SU-DHL-6 (cell line): Measurements from ENCODE around the gene ARPC2.

Experiments used
- H2AFZ ChIP-seq: fragments of 200-600 bp; sonication (generic); 2 replicates; pipeline ENCODE4 v1.6.1; 2014; ENCODE audit warnings: low read depth, mild to moderate bottlenecking, moderate library complexity, mixed read lengths, antibody characterized with exemption, low read length; ENCODE audit not compliant: severe bottlenecking
- H3F3A ChIP-seq: fragments of 200-600 bp; shearing (Covaris generic); 2 replicates; pipeline ENCODE4 v1.6.0; 2016; ENCODE audit warnings: antibody characterized with exemption, mild to moderate bottlenecking; ENCODE audit not compliant: insufficient read depth
- H3K27ac ChIP-seq: fragments of 200-600 bp; sonication (generic); 2 replicates; pipeline ENCODE4 v1.5.1; 2016; ENCODE audit warnings: low read depth, mild to moderate bottlenecking, low read length, moderate library complexity, mixed read lengths
- H3K27me3 ChIP-seq: fragments of 200-600 bp; sonication (generic), shearing (Covaris generic); 2 replicates; pipeline ENCODE4 v1.6.0; 2014; ENCODE audit warnings: mild to moderate bottlenecking, low read length
- H3K36me3 ChIP-seq: fragments of 200-600 bp; sonication (generic); 2 replicates; pipeline ENCODE4 v1.6.1; 2014; ENCODE audit warnings: mild to moderate bottlenecking, low read length, mixed read lengths
- H3K4me2 ChIP-seq: fragments of 300-600, 200-600 bp; shearing (Covaris generic), sonication (generic); 2 replicates; pipeline ENCODE4 v1.6.0; 2014; ENCODE audit warnings: low read length, low read depth, mild to moderate bottlenecking; ENCODE audit not compliant: poor library complexity, severe bottlenecking
- H3K4me3 ChIP-seq: fragments of 200-600 bp; sonication (generic); 2 replicates; pipeline ENCODE4 v1.5.1; 2014; ENCODE audit warnings: antibody characterized with exemption, low read length, mild to moderate bottlenecking, mixed read lengths; ENCODE audit not compliant: insufficient read depth, poor library complexity, severe bottlenecking
- H3K79me2 ChIP-seq: fragments of 200-600 bp; sonication (generic); 2 replicates; pipeline ENCODE4 v1.6.1; 2014; ENCODE audit warnings: mild to moderate bottlenecking, low read length, moderate library complexity; ENCODE audit not compliant: insufficient read depth
- H3K9ac ChIP-seq: fragments of 200-600 bp; sonication (generic); 2 replicates; pipeline ENCODE4 v1.7.0; 2014; ENCODE audit warnings: mild to moderate bottlenecking, low read length
- H3K9me2 ChIP-seq: fragments of 200-600 bp; sonication (generic); replicated peaks from 2 replicates; pipeline ENCODE4 v1.6.1; 2014; ENCODE audit warnings: low read length; ENCODE audit not compliant: insufficient read depth
- H3K9me3 ChIP-seq: fragments of 200-600 bp; sonication (generic); 2 replicates; pipeline ENCODE4 v1.6.1; 2014; ENCODE audit warnings: low read length, mixed read lengths; ENCODE audit not compliant: insufficient read depth
- H4K20me1 ChIP-seq: fragments of 200-600 bp; sonication (generic); 2 replicates; pipeline ENCODE4 v1.6.1; 2014; ENCODE audit warnings: low read depth, mild to moderate bottlenecking, antibody characterized with exemption, low read length, moderate library complexity, mixed read lengths
- EZH2phosphoT487 ChIP-seq: fragments of 200-600 bp; sonication (generic), shearing (Covaris generic); conservative IDR thresholded peaks from 2 replicates; pipeline ENCODE4 v1.6.1; 2018; ENCODE audit warnings: mild to moderate bottlenecking, antibody characterized with exemption, low read length, moderate library complexity, mixed read lengths
- TF ChIP-seq, protein P1 (sequence below): fragments of 200-600 bp; sonication (generic); IDR thresholded peaks from one replicate; pipeline ENCODE4 v1.5.1; 2017; ENCODE audit warnings: antibody characterized with exemption, mild to moderate bottlenecking, low read length, moderate library complexity; ENCODE audit not compliant: insufficient read depth, poor library complexity, severe bottlenecking

ARPC2 gene

DNA sequence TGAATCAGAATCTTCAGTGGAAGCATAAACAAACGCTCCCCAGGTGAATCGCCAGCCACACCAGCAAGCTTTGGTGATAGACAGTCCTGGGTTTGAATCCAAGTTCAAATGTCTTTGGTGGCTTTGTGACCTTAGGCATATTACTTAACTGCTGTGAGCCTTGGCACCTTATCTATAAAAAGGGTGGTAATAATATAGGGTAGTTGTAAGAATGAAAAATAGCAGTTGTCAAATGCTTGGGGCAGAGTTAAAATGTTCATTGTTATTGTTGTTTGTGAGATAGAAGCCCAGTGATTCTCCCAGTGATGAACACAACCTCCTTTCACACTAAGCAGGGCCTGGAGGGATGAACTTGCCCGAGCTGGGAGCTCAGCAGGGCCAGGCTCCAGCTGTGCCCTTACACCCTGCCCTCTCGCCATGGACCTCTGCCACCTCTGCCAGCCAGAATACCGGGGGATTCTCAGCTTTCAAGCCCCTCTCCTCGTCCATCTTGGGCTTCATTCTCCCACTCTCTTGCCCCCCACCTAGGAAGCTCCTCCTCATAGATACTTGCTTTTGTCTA lies 81.4 kb downstream of the ARPC2 start:
- no peaks in the 10 kb centered on the region for H3K36me3 ChIP-seq
- H3K27me3 ChIP-seq, result no peaks in the 10 kb centered on the region
- H3K9me2 ChIP-seq, result no peaks in the 10 kb centered on the region
- no peaks in the 10 kb centered on the region for H3K9me3 ChIP-seq
- H3K4me3 ChIP-seq, result no peak overlapping the region
- H2AFZ ChIP-seq, result no peak overlapping the region
- no peak overlapping the region for H3K27ac ChIP-seq
- H3K4me2 ChIP-seq, result no peak overlapping the region
- H3F3A ChIP-seq, result no peaks in the 10 kb centered on the region
- TF ChIP-seq EZH2phosphoT487, result no peak
- TF ChIP-seq, protein P1, sequence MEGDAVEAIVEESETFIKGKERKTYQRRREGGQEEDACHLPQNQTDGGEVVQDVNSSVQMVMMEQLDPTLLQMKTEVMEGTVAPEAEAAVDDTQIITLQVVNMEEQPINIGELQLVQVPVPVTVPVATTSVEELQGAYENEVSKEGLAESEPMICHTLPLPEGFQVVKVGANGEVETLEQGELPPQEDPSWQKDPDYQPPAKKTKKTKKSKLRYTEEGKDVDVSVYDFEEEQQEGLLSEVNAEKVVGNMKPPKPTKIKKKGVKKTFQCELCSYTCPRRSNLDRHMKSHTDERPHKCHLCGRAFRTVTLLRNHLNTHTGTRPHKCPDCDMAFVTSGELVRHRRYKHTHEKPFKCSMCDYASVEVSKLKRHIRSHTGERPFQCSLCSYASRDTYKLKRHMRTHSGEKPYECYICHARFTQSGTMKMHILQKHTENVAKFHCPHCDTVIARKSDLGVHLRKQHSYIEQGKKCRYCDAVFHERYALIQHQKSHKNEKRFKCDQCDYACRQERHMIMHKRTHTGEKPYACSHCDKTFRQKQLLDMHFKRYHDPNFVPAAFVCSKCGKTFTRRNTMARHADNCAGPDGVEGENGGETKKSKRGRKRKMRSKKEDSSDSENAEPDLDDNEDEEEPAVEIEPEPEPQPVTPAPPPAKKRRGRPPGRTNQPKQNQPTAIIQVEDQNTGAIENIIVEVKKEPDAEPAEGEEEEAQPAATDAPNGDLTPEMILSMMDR, result no peak
- no peak overlapping the region for H3K9ac ChIP-seq
- H3K79me2 ChIP-seq, result no peaks in the 10 kb centered on the region
- H4K20me1 ChIP-seq, result no peaks in the 10 kb centered on the region

DNA sequence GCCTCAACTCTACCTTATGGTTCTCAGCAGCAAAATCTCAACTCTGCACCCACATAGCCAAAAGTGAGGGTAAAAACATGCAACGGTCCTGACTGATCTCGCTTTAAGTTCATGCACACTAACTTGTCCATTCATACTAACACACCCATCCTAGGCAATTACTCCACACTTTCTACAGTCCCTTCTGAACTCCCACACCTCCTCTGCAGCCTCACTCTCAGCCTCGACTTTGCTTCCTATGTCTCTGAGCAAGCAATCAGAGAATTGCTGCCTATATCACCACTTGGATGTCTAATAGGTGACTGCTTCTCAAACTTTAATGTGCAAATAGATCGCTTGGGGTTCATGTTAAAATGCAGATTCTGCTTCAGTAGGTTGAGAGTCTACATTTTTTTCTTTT lies 83.2 kb downstream of the ARPC2 start:
- Histone ChIP-seq H3K27ac (no peak overlapping the region), H3F3A (no peaks in the 10 kb centered on the region), H3K36me3 (no peaks in the 10 kb centered on the region), H3K27me3 (no peaks in the 10 kb centered on the region), H3K9me2 (no peaks in the 10 kb centered on the region), H3K79me2 (no peaks in the 10 kb centered on the region), H3K9me3 (no peaks in the 10 kb centered on the region), H4K20me1 (no peaks in the 10 kb centered on the region), H3K9ac (no peak overlapping the region), H3K4me3 (no peak overlapping the region), H3K4me2 (no peak overlapping the region), H2AFZ (no peak overlapping the region)
- TF ChIP-seq EZH2phosphoT487, result no peak
- TF ChIP-seq, protein P1, result no peak

DNA sequence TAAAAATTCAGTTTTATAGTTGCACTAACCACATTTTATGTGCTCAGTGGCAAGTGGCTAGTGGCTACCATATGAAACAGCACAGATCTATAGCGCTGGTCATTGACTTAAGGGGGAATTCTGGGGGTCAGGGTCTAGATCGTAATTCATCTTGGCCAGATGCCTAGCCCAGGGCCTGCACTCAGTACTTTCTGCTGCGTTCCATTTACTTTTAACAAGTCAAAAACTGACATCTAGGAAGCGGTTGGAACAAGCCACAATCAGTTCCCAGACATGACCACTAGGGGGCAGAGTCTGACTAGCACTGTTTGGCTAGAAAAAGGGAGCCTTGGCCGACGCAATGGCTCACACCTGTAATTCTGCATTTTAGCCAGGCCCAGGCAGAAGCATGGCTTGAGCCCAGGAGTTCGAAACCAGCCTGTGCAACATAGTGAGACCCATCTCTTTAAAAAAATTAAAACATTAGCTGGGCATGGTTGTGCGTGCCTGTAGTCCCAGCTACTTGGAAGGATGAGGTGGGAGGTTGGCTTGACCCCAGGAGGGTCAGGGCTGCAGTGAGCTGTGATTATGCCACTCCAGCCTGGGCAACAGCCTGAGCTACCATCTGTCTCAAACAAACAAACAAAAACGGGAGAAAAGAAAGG lies 84.3 kb downstream of the ARPC2 start:
- no peak overlapping the region for H3K4me2 ChIP-seq
- TF ChIP-seq EZH2phosphoT487, result no peak
- TF ChIP-seq, protein P1, result peak; percentile 85
- H3K9me2 ChIP-seq, result no peaks in the 10 kb centered on the region
- no peaks in the 10 kb centered on the region for H3K36me3 ChIP-seq
- H3K9ac ChIP-seq, result no peak overlapping the region
- H3K9me3 ChIP-seq, result no peaks in the 10 kb centered on the region
- H3F3A ChIP-seq, result no peaks in the 10 kb centered on the region
- no peak overlapping the region for H3K4me3 ChIP-seq
- no peak overlapping the region for H2AFZ ChIP-seq
- H3K27me3 ChIP-seq, result no peaks in the 10 kb centered on the region
- H3K79me2 ChIP-seq, result no peaks in the 10 kb centered on the region
- H3K27ac ChIP-seq, result no peak overlapping the region
- H4K20me1 ChIP-seq, result no peaks in the 10 kb centered on the region
